Suprapubic skin (tissue), 4 donors: Measurements from ENCODE around the gene CTBP2.

Experiments used
- CTCF ChIP-seq, 2 donors: fragments of 200-600 bp in 1 of 2; fragments of 450-650 bp in 1 of 2; sonication (generic) in 1 of 2; IDR thresholded peaks; one replicate each; pipeline ENCODE4 v1.5.1; 2016 to 2019; ENCODE audit warnings: antibody characterized with exemption in 2 of 2, mild to moderate bottlenecking in 1 of 2, moderate library complexity in 1 of 2
- EP300 ChIP-seq: sonication (generic); formaldehyde crosslinking; IDR thresholded peaks from one replicate; pipeline ENCODE4 v1.6.1; 2017; ENCODE audit warnings: antibody characterized with exemption
- POLR2A ChIP-seq, 2 donors: fragments of 450-650 bp; IDR thresholded peaks; one replicate each; pipeline ENCODE4 v1.6.1; 2017; ENCODE audit warnings: antibody characterized with exemption in 2 of 2, mild to moderate bottlenecking in 2 of 2, moderate library complexity in 2 of 2
- POLR2AphosphoS5 ChIP-seq, 3 donors: sonication (generic); formaldehyde crosslinking; IDR thresholded peaks; one replicate each; pipeline ENCODE4 v1.6.1; 2017; ENCODE audit warnings: antibody characterized with exemption in 3 of 3

- no peak for TF ChIP-seq CTCF (IDR thresholded peaks at IDR 0.05)
- no peak for TF ChIP-seq EP300
- no peak for TF ChIP-seq POLR2AphosphoS5 (IDR thresholded peaks at IDR 0.05)
- TF ChIP-seq POLR2A (IDR thresholded peaks at IDR 0.05) = no peak
Measured at GRCh38 chr10:125016611-125017202, 143.7 kb downstream of the CTBP2 start.
